Measurements from ENCODE around the gene LYVE1.

The LYVE1 gene

DNA sequence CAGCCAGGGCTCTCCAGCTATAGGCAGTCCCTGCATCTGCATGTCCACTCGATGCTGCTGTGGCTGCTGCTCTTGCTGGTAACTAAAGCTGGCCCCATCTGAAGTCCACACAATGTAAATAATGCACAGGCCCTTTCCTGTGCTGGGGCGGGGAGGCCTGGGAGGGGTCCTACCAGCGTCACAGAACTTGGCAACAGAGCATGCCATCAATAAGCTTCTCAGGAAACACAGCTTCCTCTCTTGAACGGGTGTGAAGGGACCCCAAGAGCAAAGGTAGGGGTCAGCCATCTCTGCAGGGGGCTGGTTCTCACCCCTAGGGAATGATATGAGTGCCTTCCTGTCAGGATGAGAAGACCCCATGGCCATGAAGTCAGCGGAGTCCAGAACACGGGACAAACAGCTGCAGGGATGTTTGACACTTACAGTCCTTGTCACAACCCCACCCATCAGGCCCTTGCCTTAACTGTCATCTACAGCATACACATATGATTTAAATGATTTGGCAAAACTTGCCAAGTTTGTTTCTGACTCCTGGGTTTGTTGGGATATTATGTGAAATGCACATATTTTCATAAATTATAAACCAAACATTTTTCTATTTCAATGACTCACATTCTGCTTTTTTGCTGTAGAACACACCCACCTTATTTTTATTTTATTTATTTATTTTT is 39.1 kb upstream of the LYVE1 start:
- H3K4me3 ChIP-seq (ENCODE audit: low read length) = no peak overlapping the region
- no peak overlapping the region for H4K5ac ChIP-seq (ENCODE audit: low read length)
- no peak overlapping the region for H3K18ac ChIP-seq (ENCODE audit: low read length)
- no peak overlapping the region for H3K9ac ChIP-seq (ENCODE audit: low read length)
- peak overlapping the region; percentile 1 for H2BK120ac ChIP-seq (ENCODE audit: low read depth, low read length)
- H3K79me1 ChIP-seq (ENCODE audit: low read length) = no peaks in the 10 kb centered on the region
- H3K36me3 ChIP-seq (ENCODE audit: control insufficient read depth, insufficient read depth, low read length) = no peaks in the 10 kb centered on the region
- H3K79me2 ChIP-seq (ENCODE audit: control insufficient read depth, insufficient read depth, low read length) = no peaks in the 10 kb centered on the region
- H3K4me1 ChIP-seq (ENCODE audit: control insufficient read depth, low read depth, low read length) = peaks cover 10% of the 10 kb centered on the region
- peak overlapping the region; percentile 56 for H3K4ac ChIP-seq (ENCODE audit: low read depth, low read length)
- peak overlapping the region; percentile 63 for H3K56ac ChIP-seq (ENCODE audit: low read length)
- H2BK5ac ChIP-seq (ENCODE audit: low read length) = no peak overlapping the region
- no peak overlapping the region for H4K8ac ChIP-seq (ENCODE audit: low read depth, low read length)
- H3K27me3 ChIP-seq (ENCODE audit: insufficient read depth, low read length, poor library complexity) = no peaks in the 10 kb centered on the region
- H2AK5ac ChIP-seq (ENCODE audit: low read length) = no peak overlapping the region
- no peak overlapping the region for H3K4me2 ChIP-seq (ENCODE audit: low read length)
- no CpG with 5 or more reads among the region's 6 CpGs for WGBS (ENCODE audit: extremely low coverage, insufficient coverage, low lambda C conversion rate)
- no peak overlapping the region for H3K23ac ChIP-seq (ENCODE audit: low read length)
- no peak overlapping the region for H2BK15ac ChIP-seq (replicated peaks; ENCODE audit: low read depth)
- H3K27ac ChIP-seq (ENCODE audit: low read depth, low read length) = no peak overlapping the region
- DNase-seq = no peak

DNA sequence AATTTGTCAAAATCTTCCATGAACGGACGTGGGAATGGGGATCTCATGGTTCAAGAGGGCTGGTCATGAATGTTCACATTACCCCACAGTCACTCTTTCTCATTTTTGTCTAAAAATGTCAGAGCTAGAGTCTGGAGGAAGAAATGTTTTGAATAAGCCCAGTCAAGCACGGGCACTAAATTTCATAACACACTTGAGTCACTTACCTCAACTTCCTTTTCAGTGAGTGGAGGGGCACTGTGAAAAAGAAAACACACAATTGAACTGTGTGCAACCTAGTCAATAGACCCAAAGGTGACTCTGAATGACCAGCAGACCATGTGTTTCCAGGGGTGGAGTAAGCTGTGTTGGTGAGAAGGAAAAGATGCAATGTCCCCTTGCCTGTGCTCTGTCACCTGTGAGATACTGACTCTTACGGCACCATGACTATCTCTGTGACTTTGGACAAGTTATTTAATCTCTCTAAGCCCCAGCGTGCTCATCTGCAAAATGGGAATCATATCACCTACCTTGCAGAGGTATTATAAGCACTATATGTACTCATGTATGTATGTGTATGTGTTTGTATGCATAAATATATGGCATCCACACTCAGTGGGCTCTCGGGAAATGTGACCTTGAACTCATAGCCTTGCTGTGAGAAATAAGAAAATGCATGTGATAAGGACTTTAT is 38.2 kb upstream of the LYVE1 start:
- Histone ChIP-seq H3K36me3 (ENCODE audit: control insufficient read depth, insufficient read depth, low read length) (no peaks in the 10 kb centered on the region), H3K9ac (ENCODE audit: low read length) (peak overlapping the region; percentile 3), H3K4me3 (ENCODE audit: low read length) (no peak overlapping the region), H4K8ac (ENCODE audit: low read depth, low read length) (no peak overlapping the region), H2AK5ac (ENCODE audit: low read length) (no peak overlapping the region), H3K18ac (ENCODE audit: low read length) (no peak overlapping the region), H3K27ac (ENCODE audit: low read depth, low read length) (no peak overlapping the region), H2BK5ac (ENCODE audit: low read length) (peak overlapping the region; percentile 14), H2BK120ac (ENCODE audit: low read depth, low read length) (no peak overlapping the region), H2BK15ac (replicated peaks; ENCODE audit: low read depth) (no peak overlapping the region), H3K79me2 (ENCODE audit: control insufficient read depth, insufficient read depth, low read length) (no peaks in the 10 kb centered on the region), H4K5ac (ENCODE audit: low read length) (no peak overlapping the region), H3K4ac (ENCODE audit: low read depth, low read length) (peak overlapping the region; percentile 56), H3K27me3 (ENCODE audit: insufficient read depth, low read length, poor library complexity) (no peaks in the 10 kb centered on the region), H3K23ac (ENCODE audit: low read length) (no peak overlapping the region), H3K79me1 (ENCODE audit: low read length) (no peaks in the 10 kb centered on the region), H3K56ac (ENCODE audit: low read length) (peak overlapping the region; percentile 63), H3K4me1 (ENCODE audit: control insufficient read depth, low read depth, low read length) (peaks cover 10% of the 10 kb centered on the region), H3K4me2 (ENCODE audit: low read length) (no peak overlapping the region)
- WGBS (ENCODE audit: extremely low coverage, insufficient coverage, low lambda C conversion rate) = no CpG with 5 or more reads among the region's 6 CpGs
- no peak for DNase-seq

GRCh38 chr11:10605941-10606381 is 37.5 kb upstream of the LYVE1 start:
- Histone ChIP-seq H4K8ac (ENCODE audit: low read depth, low read length) (no peak overlapping the region), H4K5ac (ENCODE audit: low read length) (no peak overlapping the region), H3K56ac (ENCODE audit: low read length) (peak overlapping the region; percentile 40), H3K23ac (ENCODE audit: low read length) (no peak overlapping the region), H2BK15ac (replicated peaks; ENCODE audit: low read depth) (no peak overlapping the region), H2BK120ac (ENCODE audit: low read depth, low read length) (no peak overlapping the region), H3K4me3 (ENCODE audit: low read length) (no peak overlapping the region), H3K79me2 (ENCODE audit: control insufficient read depth, insufficient read depth, low read length) (no peaks in the 10 kb centered on the region), H2BK5ac (ENCODE audit: low read length) (peak overlapping the region; percentile 39), H3K79me1 (ENCODE audit: low read length) (no peaks in the 10 kb centered on the region), H3K4me1 (ENCODE audit: control insufficient read depth, low read depth, low read length) (peaks cover 10% of the 10 kb centered on the region), H3K4ac (ENCODE audit: low read depth, low read length) (no peak overlapping the region), H3K36me3 (ENCODE audit: control insufficient read depth, insufficient read depth, low read length) (no peaks in the 10 kb centered on the region), H2AK5ac (ENCODE audit: low read length) (no peak overlapping the region), H3K18ac (ENCODE audit: low read length) (peak overlapping the region; percentile 6), H3K27ac (ENCODE audit: low read depth, low read length) (no peak overlapping the region), H3K9ac (ENCODE audit: low read length) (no peak overlapping the region), H3K27me3 (ENCODE audit: insufficient read depth, low read length, poor library complexity) (no peaks in the 10 kb centered on the region), H3K4me2 (ENCODE audit: low read length) (peak overlapping the region; percentile 19)
- peak; percentile 90 for DNase-seq
- no CpG with 5 or more reads among the region's 6 CpGs for whole genome bisulfite sequencing (ENCODE audit: extremely low coverage, insufficient coverage, low lambda C conversion rate)

GRCh38 chr11:10604798-10605197 is 36.3 kb upstream of the LYVE1 start:
- no peak overlapping the region for H2BK15ac ChIP-seq (replicated peaks; ENCODE audit: low read depth)
- no peak overlapping the region for H2BK5ac ChIP-seq (ENCODE audit: low read length)
- no peak overlapping the region for H3K4ac ChIP-seq (ENCODE audit: low read depth, low read length)
- no peak for DNase-seq
- H3K4me3 ChIP-seq (ENCODE audit: low read length) = no peak overlapping the region
- H3K9ac ChIP-seq (ENCODE audit: low read length) = no peak overlapping the region
- no peak overlapping the region for H2AK5ac ChIP-seq (ENCODE audit: low read length)
- H3K27ac ChIP-seq (ENCODE audit: low read depth, low read length) = no peak overlapping the region
- H3K18ac ChIP-seq (ENCODE audit: low read length) = no peak overlapping the region
- no peak overlapping the region for H2BK120ac ChIP-seq (ENCODE audit: low read depth, low read length)
- no CpG with 5 or more reads among the region's 3 CpGs for WGBS (ENCODE audit: extremely low coverage, insufficient coverage, low lambda C conversion rate)
- H3K56ac ChIP-seq (ENCODE audit: low read length) = no peak overlapping the region
- no peaks in the 10 kb centered on the region for H3K79me1 ChIP-seq (ENCODE audit: low read length)
- H3K4me1 ChIP-seq (ENCODE audit: control insufficient read depth, low read depth, low read length) = peaks cover 10% of the 10 kb centered on the region
- no peak overlapping the region for H3K23ac ChIP-seq (ENCODE audit: low read length)
- no peak overlapping the region for H4K8ac ChIP-seq (ENCODE audit: low read depth, low read length)
- no peak overlapping the region for H3K4me2 ChIP-seq (ENCODE audit: low read length)
- H3K79me2 ChIP-seq (ENCODE audit: control insufficient read depth, insufficient read depth, low read length) = no peaks in the 10 kb centered on the region
- no peaks in the 10 kb centered on the region for H3K27me3 ChIP-seq (ENCODE audit: insufficient read depth, low read length, poor library complexity)
- H3K36me3 ChIP-seq (ENCODE audit: control insufficient read depth, insufficient read depth, low read length) = no peaks in the 10 kb centered on the region
- no peak overlapping the region for H4K5ac ChIP-seq (ENCODE audit: low read length)

- H3K18ac ChIP-seq (ENCODE audit: low read length) = no peak overlapping the region
- peak overlapping the region; percentile 18 for H2AK5ac ChIP-seq (ENCODE audit: low read length)
- no peak overlapping the region for H4K5ac ChIP-seq (ENCODE audit: low read length)
- no peak overlapping the region for H2BK5ac ChIP-seq (ENCODE audit: low read length)
- peaks cover 10% of the 10 kb centered on the region for H3K4me1 ChIP-seq (ENCODE audit: control insufficient read depth, low read depth, low read length)
- H3K9ac ChIP-seq (ENCODE audit: low read length) = no peak overlapping the region
- H2BK15ac ChIP-seq (replicated peaks; ENCODE audit: low read depth) = no peak overlapping the region
- no peak for DNase-seq
- no peak overlapping the region for H3K27ac ChIP-seq (ENCODE audit: low read depth, low read length)
- H3K4me2 ChIP-seq (ENCODE audit: low read length) = no peak overlapping the region
- no peaks in the 10 kb centered on the region for H3K27me3 ChIP-seq (ENCODE audit: insufficient read depth, low read length, poor library complexity)
- H3K23ac ChIP-seq (ENCODE audit: low read length) = no peak overlapping the region
- no peak overlapping the region for H3K4ac ChIP-seq (ENCODE audit: low read depth, low read length)
- peak overlapping the region; percentile 45 for H3K56ac ChIP-seq (ENCODE audit: low read length)
- no peaks in the 10 kb centered on the region for H3K36me3 ChIP-seq (ENCODE audit: control insufficient read depth, insufficient read depth, low read length)
- no peak overlapping the region for H3K4me3 ChIP-seq (ENCODE audit: low read length)
- WGBS (ENCODE audit: extremely low coverage, insufficient coverage, low lambda C conversion rate) = no CpG with 5 or more reads among the region's 9 CpGs
- no peak overlapping the region for H4K8ac ChIP-seq (ENCODE audit: low read depth, low read length)
- no peaks in the 10 kb centered on the region for H3K79me2 ChIP-seq (ENCODE audit: control insufficient read depth, insufficient read depth, low read length)
- H3K79me1 ChIP-seq (ENCODE audit: low read length) = no peaks in the 10 kb centered on the region
- no peak overlapping the region for H2BK120ac ChIP-seq (ENCODE audit: low read depth, low read length)
Measured at GRCh38 chr11:10604340-10604748, 35.9 kb upstream of the LYVE1 start.
